Measurements from ENCODE around the gene TEX28.
"Not testable (repeated sequence)": the region's sequence is repeated elsewhere in the genome, so short reads cannot be mapped to it uniquely, and the experiment has no call there.

Gene TEX28

DNA sequence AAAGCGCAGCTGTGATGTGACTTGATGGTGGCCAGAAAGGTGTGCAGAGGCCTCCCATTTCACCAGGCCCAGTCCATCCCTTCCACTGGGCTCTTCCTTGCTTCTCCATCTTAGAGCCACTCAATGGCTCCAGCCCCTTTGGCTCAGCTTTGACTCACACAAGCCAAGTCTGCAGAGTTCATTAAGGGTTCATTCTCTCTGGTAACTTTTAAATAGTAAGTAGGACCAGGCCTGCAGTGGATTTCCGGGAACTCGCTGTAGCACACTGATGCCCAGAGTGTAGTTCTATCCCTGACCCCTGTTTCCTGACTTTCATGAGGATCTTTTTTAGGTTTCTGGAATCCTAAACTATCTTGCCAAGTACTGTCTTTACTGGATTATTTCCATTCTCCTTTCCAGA is 63.5 kb downstream of the TEX28 start:
- H3K27ac ChIP-seq, result not testable (repeated sequence)

GRCh38 chrX:154226706-154227105 is 68.2 kb downstream of the TEX28 start:
- H3K27ac ChIP-seq, result not testable (repeated sequence)

DNA sequence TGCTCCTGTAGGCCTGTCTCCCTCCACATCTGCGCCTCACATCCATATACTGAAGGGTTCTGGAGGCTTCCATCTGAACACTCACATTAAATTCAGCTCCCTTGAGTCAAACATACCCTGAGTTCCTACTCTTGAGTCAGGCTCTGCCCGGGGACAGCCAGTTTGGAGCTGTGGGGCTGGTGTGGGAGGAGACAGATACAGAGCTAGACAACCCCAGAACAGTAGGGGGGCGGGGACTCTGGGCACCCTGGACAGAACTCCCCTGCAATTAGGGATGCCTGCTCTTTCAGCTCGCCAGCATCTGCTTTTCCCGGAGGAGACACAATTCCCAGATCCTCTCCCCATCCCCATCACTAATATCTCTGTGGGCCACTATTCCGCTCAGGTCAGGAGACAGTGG is 69.6 kb downstream of the TEX28 start:
- H3K27ac ChIP-seq, result not testable (repeated sequence)
